HepG2 (cell line): ENCODE measurements around the gene TAB3. TPM values are rescaled to one million over a fixed set of nuclear protein-coding genes. Genes with fewer than 3 reads are reported as not detected.

ENCODE experiments used
- ATAC-seq: fragments of 200-7000 bp; cut with Tn5 transposase; 3 replicates; pipeline ENCODE4 v1.9.1; 2020; ENCODE audit warnings: mild to moderate bottlenecking, moderate library complexity
- BruUV-seq: library from RNA; stranded (reverse); fragments of 400-500 nt; replicated peaks from 2 replicates; lab custom pipeline; 2021; lab: Mats Ljungman, UMichigan
- CTCF ChIA-PET: fragments of 300-600 bp; formaldehyde crosslinking; extraction: SDS; loops from one replicate; lab custom pipeline; 2021; ENCODE audit warnings: low total read pairs, inconsistent platforms, low intra/inter-chr PET ratio; lab: Yijun Ruan, JAX
- POLR2A ChIA-PET: fragments of 350-600 bp; sonication (Branson Sonifier 250); formaldehyde crosslinking; loops from one replicate; lab custom pipeline; 2020; ENCODE audit warnings: antibody characterized with exemption, inconsistent platforms; lab: Yijun Ruan, JAX
- DNase-seq: peaks from one replicate; pipeline ENCODE4 v3.0.0-alpha.2; 2015; ENCODE audit warnings: low spot score
- FAIRE-seq: peaks from 3 replicates; lab custom pipeline; 2011; peaks lifted over from hg19 to GRCh38; lab: Jason Lieb, UNC
- H2AFZ ChIP-seq: one replicate; pipeline ENCODE4 v1.6.1; 2011; ENCODE audit warnings: low read length, inconsistent platforms
- H3K27ac ChIP-seq: fragments of 300-600 bp; 3 replicates; pipeline ENCODE4 v1.8.0; 2011; ENCODE audit warnings: mixed run types, mild to moderate bottlenecking, mixed read lengths, low read length, inconsistent platforms; ENCODE audit not compliant: insufficient read depth; ENCODE audit errors: extremely low read length
- H3K27me3 ChIP-seq, 2 experiments: fragments of 200-600 bp in 1 of 2; 2 replicates in 1 of 2; 3 replicates in 1 of 2; pipeline versions ENCODE4 v1.6.0 to v1.8.0; 2011; ENCODE audit warnings: low read length in 2 of 2, mild to moderate bottlenecking in 2 of 2, moderate library complexity in 2 of 2, inconsistent platforms in 1 of 2; ENCODE audit not compliant: insufficient read depth in 2 of 2, control insufficient read depth in 1 of 2
- H3K36me3 ChIP-seq, 2 experiments: fragments of 200-600 bp in 1 of 2; replicated peaks in 1 of 2; 2 replicates in 1 of 2; 3 replicates in 1 of 2; pipeline versions ENCODE4 v1.5.1 to v1.8.0; 2011; ENCODE audit warnings: low read length in 2 of 2, inconsistent platforms in 1 of 2; ENCODE audit not compliant: insufficient read depth in 2 of 2, control insufficient read depth in 1 of 2
- H3K4me1 ChIP-seq: 2 replicates; pipeline ENCODE4 v1.5.1; 2012; ENCODE audit warnings: low read length, inconsistent platforms; ENCODE audit not compliant: insufficient read depth
- H3K4me2 ChIP-seq: 2 replicates; pipeline ENCODE4 v1.6.0; 2011; ENCODE audit warnings: low read depth, low read length, inconsistent platforms
- H3K4me3 ChIP-seq, 3 experiments: fragments of 200-600 bp in 1 of 3; sonication (generic), shearing (Covaris generic) in 1 of 3; replicated peaks in 1 of 3; 2 replicates each; pipeline ENCODE4 v1.5.1; 2011 to 2016; ENCODE audit warnings: low read length in 3 of 3, inconsistent platforms in 2 of 3, low read depth in 2 of 3, mild to moderate bottlenecking in 2 of 3, control low read depth in 1 of 3, mixed read lengths in 1 of 3; ENCODE audit not compliant: insufficient read depth in 1 of 3
- H3K79me2 ChIP-seq: one replicate; pipeline ENCODE4 v1.6.1; 2011; ENCODE audit warnings: low read length, inconsistent platforms; ENCODE audit not compliant: insufficient read depth
- H3K9ac ChIP-seq: 2 replicates; pipeline ENCODE4 v1.6.0; 2011; ENCODE audit warnings: mild to moderate bottlenecking, low read depth, low read length, inconsistent platforms; ENCODE audit not compliant: insufficient read depth
- H3K9me3 ChIP-seq: 2 replicates; pipeline ENCODE4 v1.5.1; 2012; ENCODE audit warnings: mild to moderate bottlenecking, low read length
- H4K20me1 ChIP-seq: 2 replicates; pipeline ENCODE4 v1.6.0; 2011; ENCODE audit warnings: inconsistent platforms, mild to moderate bottlenecking, low read length, moderate library complexity; ENCODE audit not compliant: insufficient read depth
- DPF2 ChIP-seq: sonication (generic); formaldehyde crosslinking; IDR thresholded peaks from 2 replicates; pipeline ENCODE4 v1.4.0; 2020; ENCODE audit warnings: mild to moderate bottlenecking, low read depth, missing genetic modification reagents, borderline replicate concordance
- HMG20A ChIP-seq: IDR thresholded peaks from 2 replicates; pipeline ENCODE4 v1.6.1; 2016; ENCODE audit warnings: borderline replicate concordance
- MATR3 ChIP-seq: sonication (generic); formaldehyde crosslinking; IDR thresholded peaks from 2 replicates; pipeline ENCODE4 v1.4.0; 2020; ENCODE audit warnings: missing genetic modification reagents
- RBFOX2 ChIP-seq: fragments of 200-400 bp; formaldehyde crosslinking; IDR thresholded peaks from 2 replicates; pipeline ENCODE4 v1.6.1; 2017; ENCODE audit warnings: low read depth, mild to moderate bottlenecking, low read length
- SPEN ChIP-seq: sonication (generic); formaldehyde crosslinking; IDR thresholded peaks from 2 replicates; pipeline ENCODE4 v1.5.1; 2020; ENCODE audit warnings: low read depth, mild to moderate bottlenecking, missing genetic modification reagents
- TGIF2 ChIP-seq: IDR thresholded peaks from 2 replicates; pipeline ENCODE4 v1.6.1; 2016; ENCODE audit warnings: control low read depth, missing compliant biosample characterization
- WGBS: methylation state at CpG from one replicate; pipeline ENCODE4 v1.1.6; 2017; ENCODE audit warnings: low lambda C conversion rate; 5-methylcytosine and 5-hydroxymethylcytosine counted together
- in situ Hi-C: cut with HindIII; loops from 2 replicates; pipeline ENCODE4 v1.10.0; 2017; ENCODE audit warnings: low pct_unique_long_range_greater_than_20kb; ENCODE audit not compliant: extremely low pct_ligation_motif_present
- intact Hi-C: fragments of 100-400 bp; cut with micrococcal nuclease; formaldehyde crosslinking; loops from one replicate; pipeline ENCODE4 v1.10.0; 2022; ENCODE audit not compliant: unreplicated experiment
- polyA plus RNA-seq, 8 experiments: library from polyadenylated mRNA; depleted of rRNA in 3 of 8; stranded (reverse) in 7 of 8; unstranded in 1 of 8; fragments of >200 nt; fragmentation: Illumina TruSeq in 4 of 8; extraction: Trizol in 4 of 8; gene quantifications; 2 replicates each; pipeline versions ENCODE4 v1.2.1 to v1.2.3, GENCODE V29; 2011 to 2016; ENCODE audit warnings: low read depth in 4 of 8, missing spikeins in 1 of 8, mixed read lengths in 1 of 8; ENCODE audit not compliant: insufficient read depth in 1 of 8
- total RNA-seq, 5 experiments: library from RNA; depleted of rRNA; stranded (reverse); fragments of >200 nt; fragmentation: Illumina TruSeq; extraction: Trizol; gene quantifications; 2 replicates each; pipeline ENCODE4 v1.2.3, GENCODE V29; 2016; ENCODE audit warnings: low read depth in 1 of 5
- TF ChIP-seq, protein P1 (sequence below): IDR thresholded peaks from 2 replicates; pipeline ENCODE4 v1.6.1; 2012; ENCODE audit warnings: low read length, improper control_type of control experiment
- TF ChIP-seq, protein P2 (sequence below), 2 experiments: sonication (generic) in 1 of 2; formaldehyde crosslinking in 1 of 2; IDR thresholded peaks; 2 replicates each; pipeline versions ENCODE4 v1.6.1 to v1.9.0; 2014 to 2022; ENCODE audit warnings: antibody characterized with exemption in 1 of 2, borderline replicate concordance in 1 of 2, inconsistent platforms in 1 of 2, low read depth in 1 of 2, missing genetic modification reagents in 1 of 2
- TF ChIP-seq, protein P3 (sequence below): sonication (generic); formaldehyde crosslinking; IDR thresholded peaks from 2 replicates; pipeline ENCODE4 v1.8.0; 2022; ENCODE audit warnings: mild to moderate bottlenecking, missing genetic modification reagents, borderline replicate concordance
- TF ChIP-seq, protein P4 (sequence below): sonication (generic); formaldehyde crosslinking; IDR thresholded peaks from 2 replicates; pipeline ENCODE4 v1.4.0; 2020; ENCODE audit warnings: mild to moderate bottlenecking, missing genetic modification reagents

Gene TAB3
- total and polyA plus RNA-seq, 2 of the 13 experiments (the other 11 are each of a cell fraction or from before 2014, with no cell fraction given): 27.2 to 59.8 TPM

DNA sequence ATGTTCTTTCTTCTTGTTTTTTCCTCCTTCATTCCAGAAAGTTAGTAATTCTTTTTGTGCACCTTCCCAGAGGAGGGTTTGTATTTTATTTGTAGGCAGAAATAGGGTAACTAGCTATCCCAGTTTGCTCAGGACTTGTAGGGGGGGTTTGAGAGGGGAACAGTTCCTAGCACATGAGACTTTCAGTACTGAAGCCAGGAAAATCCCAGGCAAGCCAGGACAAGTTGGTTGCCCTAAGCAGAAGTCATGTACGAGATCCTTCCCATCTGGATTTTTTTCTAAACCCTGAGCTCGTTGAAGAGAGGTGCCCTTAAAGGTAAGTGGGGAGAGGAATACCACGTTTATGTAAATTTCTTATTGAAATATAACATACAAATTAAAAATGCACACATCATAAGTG is 15.6 kb upstream of the TAB3 start:
- in situ Hi-C loops: no loop called here
- ATAC-seq: peak; percentile 62
- peak; percentile 8 for FAIRE-seq
- intact Hi-C loops: loop anchor here (1.0 kb wide), 1 partner anchor 15 kb away; the partner anchor contains the start of gene TAB3
- Histone ChIP-seq H4K20me1 (no peaks in the 10 kb centered on the region), H3K4me1 (peaks cover 49% of the 10 kb centered on the region), H2AFZ (no peak overlapping the region), H3K27ac (peak overlapping the region; percentile 84), H3K9ac (peak overlapping the region; percentile 60), H3K79me2 (no peaks in the 10 kb centered on the region), H3K27me3 (no peaks in the 10 kb centered on the region), H3K4me3 (no peak overlapping the region), H3K36me3 (no peaks in the 10 kb centered on the region), H3K4me2 (peak overlapping the region; percentile 57), H3K9me3 (no peaks in the 10 kb centered on the region)
- WGBS: 7% methylated on average over 3 of the region's 3 CpGs
- ChIA-PET CTCF (no interaction called here), POLR2A (interaction anchor here (1.2 to 1.6 kb wide), 3 partner anchors 15 to 28 kb away, joined by 3 to 6 read pairs (median 5); partner anchors contain the start of gene TAB3)
- no peak for DNase-seq
- BruUV-seq: no TSS peak
- TF ChIP-seq, protein P1, sequence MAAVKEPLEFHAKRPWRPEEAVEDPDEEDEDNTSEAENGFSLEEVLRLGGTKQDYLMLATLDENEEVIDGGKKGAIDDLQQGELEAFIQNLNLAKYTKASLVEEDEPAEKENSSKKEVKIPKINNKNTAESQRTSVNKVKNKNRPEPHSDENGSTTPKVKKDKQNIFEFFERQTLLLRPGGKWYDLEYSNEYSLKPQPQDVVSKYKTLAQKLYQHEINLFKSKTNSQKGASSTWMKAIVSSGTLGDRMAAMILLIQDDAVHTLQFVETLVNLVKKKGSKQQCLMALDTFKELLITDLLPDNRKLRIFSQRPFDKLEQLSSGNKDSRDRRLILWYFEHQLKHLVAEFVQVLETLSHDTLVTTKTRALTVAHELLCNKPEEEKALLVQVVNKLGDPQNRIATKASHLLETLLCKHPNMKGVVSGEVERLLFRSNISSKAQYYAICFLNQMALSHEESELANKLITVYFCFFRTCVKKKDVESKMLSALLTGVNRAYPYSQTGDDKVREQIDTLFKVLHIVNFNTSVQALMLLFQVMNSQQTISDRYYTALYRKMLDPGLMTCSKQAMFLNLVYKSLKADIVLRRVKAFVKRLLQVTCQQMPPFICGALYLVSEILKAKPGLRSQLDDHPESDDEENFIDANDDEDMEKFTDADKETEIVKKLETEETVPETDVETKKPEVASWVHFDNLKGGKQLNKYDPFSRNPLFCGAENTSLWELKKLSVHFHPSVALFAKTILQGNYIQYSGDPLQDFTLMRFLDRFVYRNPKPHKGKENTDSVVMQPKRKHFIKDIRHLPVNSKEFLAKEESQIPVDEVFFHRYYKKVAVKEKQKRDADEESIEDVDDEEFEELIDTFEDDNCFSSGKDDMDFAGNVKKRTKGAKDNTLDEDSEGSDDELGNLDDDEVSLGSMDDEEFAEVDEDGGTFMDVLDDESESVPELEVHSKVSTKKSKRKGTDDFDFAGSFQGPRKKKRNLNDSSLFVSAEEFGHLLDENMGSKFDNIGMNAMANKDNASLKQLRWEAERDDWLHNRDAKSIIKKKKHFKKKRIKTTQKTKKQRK: no peak
- TF ChIP-seq, protein P2, sequence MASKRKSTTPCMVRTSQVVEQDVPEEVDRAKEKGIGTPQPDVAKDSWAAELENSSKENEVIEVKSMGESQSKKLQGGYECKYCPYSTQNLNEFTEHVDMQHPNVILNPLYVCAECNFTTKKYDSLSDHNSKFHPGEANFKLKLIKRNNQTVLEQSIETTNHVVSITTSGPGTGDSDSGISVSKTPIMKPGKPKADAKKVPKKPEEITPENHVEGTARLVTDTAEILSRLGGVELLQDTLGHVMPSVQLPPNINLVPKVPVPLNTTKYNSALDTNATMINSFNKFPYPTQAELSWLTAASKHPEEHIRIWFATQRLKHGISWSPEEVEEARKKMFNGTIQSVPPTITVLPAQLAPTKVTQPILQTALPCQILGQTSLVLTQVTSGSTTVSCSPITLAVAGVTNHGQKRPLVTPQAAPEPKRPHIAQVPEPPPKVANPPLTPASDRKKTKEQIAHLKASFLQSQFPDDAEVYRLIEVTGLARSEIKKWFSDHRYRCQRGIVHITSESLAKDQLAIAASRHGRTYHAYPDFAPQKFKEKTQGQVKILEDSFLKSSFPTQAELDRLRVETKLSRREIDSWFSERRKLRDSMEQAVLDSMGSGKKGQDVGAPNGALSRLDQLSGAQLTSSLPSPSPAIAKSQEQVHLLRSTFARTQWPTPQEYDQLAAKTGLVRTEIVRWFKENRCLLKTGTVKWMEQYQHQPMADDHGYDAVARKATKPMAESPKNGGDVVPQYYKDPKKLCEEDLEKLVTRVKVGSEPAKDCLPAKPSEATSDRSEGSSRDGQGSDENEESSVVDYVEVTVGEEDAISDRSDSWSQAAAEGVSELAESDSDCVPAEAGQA (IDR thresholded peaks at IDR 0.05; ENCODE audit: low read depth): no peak
- TF ChIP-seq, protein P2 (CRISPR knock-in tag; IDR thresholded peaks at IDR 0.05; ENCODE audit: borderline replicate concordance): no peak
- TF ChIP-seq DPF2 (CRISPR knock-in tag): no peak
- TF ChIP-seq, protein P3, sequence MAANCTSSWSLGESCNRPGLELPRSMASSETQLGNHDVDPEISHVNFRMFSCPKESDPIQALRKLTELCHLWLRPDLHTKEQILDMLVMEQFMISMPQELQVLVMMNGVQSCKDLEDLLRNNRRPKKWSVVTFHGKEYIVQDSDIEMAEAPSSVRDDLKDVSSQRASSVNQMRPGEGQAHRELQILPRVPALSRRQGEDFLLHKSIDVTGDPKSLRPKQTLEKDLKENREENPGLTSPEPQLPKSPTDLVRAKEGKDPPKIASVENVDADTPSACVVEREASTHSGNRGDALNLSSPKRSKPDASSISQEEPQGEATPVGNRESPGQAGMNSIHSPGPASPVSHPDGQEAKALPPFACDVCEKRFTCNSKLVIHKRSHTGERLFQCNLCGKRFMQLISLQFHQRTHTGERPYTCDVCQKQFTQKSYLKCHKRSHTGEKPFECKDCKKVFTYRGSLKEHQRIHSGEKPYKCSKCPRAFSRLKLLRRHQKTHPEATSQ (CRISPR knock-in tag): no peak
- TF ChIP-seq HMG20A (CRISPR knock-in tag): no peak
- no peak for TF ChIP-seq RBFOX2
- TF ChIP-seq TGIF2 (CRISPR knock-in tag): no peak
- TF ChIP-seq, protein P4, sequence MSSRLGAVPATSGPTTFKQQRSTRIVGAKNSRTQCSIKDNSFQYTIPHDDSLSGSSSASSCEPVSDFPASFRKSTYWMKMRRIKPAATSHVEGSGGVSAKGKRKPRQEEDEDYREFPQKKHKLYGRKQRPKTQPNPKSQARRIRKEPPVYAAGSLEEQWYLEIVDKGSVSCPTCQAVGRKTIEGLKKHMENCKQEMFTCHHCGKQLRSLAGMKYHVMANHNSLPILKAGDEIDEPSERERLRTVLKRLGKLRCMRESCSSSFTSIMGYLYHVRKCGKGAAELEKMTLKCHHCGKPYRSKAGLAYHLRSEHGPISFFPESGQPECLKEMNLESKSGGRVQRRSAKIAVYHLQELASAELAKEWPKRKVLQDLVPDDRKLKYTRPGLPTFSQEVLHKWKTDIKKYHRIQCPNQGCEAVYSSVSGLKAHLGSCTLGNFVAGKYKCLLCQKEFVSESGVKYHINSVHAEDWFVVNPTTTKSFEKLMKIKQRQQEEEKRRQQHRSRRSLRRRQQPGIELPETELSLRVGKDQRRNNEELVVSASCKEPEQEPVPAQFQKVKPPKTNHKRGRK (CRISPR knock-in tag): no peak
- TF ChIP-seq SPEN: no peak
- no peak for TF ChIP-seq MATR3
